Measurements from ENCODE around the gene EBP.

EBP gene

GRCh38 chrX:48521353-48522243 is at the start of gene EBP:
Gene EBP, plus strand, starts transcription at chrX:48521808. Its CDS starts 1,964 bp downstream, at chrX:48523772.
- peak; percentile 95 for DNase-seq

- DNase-seq = no peak
These were observed 49.4 kb upstream of the EBP start for GRCh38 chrX:48472225-48472624.

GRCh38 chrX:48472851-48473703 is 48.5 kb upstream of the EBP start:
- peak; percentile 46 for DNase-seq

- peak; percentile 44 for DNase-seq
These were observed 48.0 kb upstream of the EBP start for GRCh38 chrX:48473704-48473990.

- peak; percentile 57 for DNase-seq
These were observed 47.5 kb upstream of the EBP start for GRCh38 chrX:48474127-48474526.

GRCh38 chrX:48474581-48474980 is 47.0 kb upstream of the EBP start:
- DNase-seq = no peak

GRCh38 chrX:48475296-48475695 is 46.3 kb upstream of the EBP start:
- DNase-seq = no peak

- DNase-seq = peak; percentile 84
These were observed 45.6 kb upstream of the EBP start, which contains the start of gene FTSJ1 for GRCh38 chrX:48475774-48476577. Gene FTSJ1, plus strand, starts transcription at chrX:48476199. Its CDS starts 1,849 bp downstream, at chrX:48478048.

GRCh38 chrX:48476919-48477318 is 44.7 kb upstream of the EBP start:
- no peak for DNase-seq

GRCh38 chrX:48477960-48478755 is 43.5 kb upstream of the EBP start:
- DNase-seq = peak; percentile 46

GRCh38 chrX:48478806-48479205 is 42.8 kb upstream of the EBP start:
- DNase-seq = no peak

GRCh38 chrX:48480142-48480541 is 41.5 kb upstream of the EBP start:
- no peak for DNase-seq

- DNase-seq = no peak
These were observed 41.0 kb upstream of the EBP start for GRCh38 chrX:48480583-48480982.

GRCh38 chrX:48482526-48482925 is 39.1 kb upstream of the EBP start:
- no peak for DNase-seq

GRCh38 chrX:48487362-48487798 is 34.2 kb upstream of the EBP start:
- DNase-seq = peak; percentile 92

- no peak for DNase-seq
These were observed 33.6 kb upstream of the EBP start for GRCh38 chrX:48488034-48488433.

GRCh38 chrX:48489296-48489695 is 32.3 kb upstream of the EBP start:
- DNase-seq = no peak

GRCh38 chrX:48489892-48490291 is 31.7 kb upstream of the EBP start:
- no peak for DNase-seq

- no peak for DNase-seq
These were observed 30.9 kb upstream of the EBP start for GRCh38 chrX:48490661-48491060.

- DNase-seq = no peak
These were observed 29.8 kb upstream of the EBP start for GRCh38 chrX:48491809-48492208.

GRCh38 chrX:48492293-48492910 is 29.2 kb upstream of the EBP start:
- peak; percentile 80 for DNase-seq
